CD4-positive, alpha-beta T cell (primary cell): Measurements from ENCODE around the gene OR8G1. TPM values are rescaled to one million over a fixed set of nuclear protein-coding genes. Genes with fewer than 3 reads are reported as not detected.
A peak's percentile ranks its signal among the peaks of the same experiment; 100 is the strongest.

Experiments used
- ATAC-seq: fragments of 200-7000 bp; cut with Tn5 transposase; one replicate; pipeline ENCODE4 v1.10.0; 2022; ENCODE audit warnings: mild to moderate bottlenecking; ENCODE audit not compliant: poor library complexity
- CTCF ChIA-PET: fragments of 350-600 bp; sonication (Branson Sonifier 250); formaldehyde crosslinking; loops from one replicate; lab custom pipeline; 2021; ENCODE audit warnings: antibody characterized with exemption, inconsistent platforms; lab: Charles Lee
- POLR2A ChIA-PET: fragments of 350-600 bp; sonication (Branson Sonifier 250); formaldehyde crosslinking; loops from one replicate; lab custom pipeline; 2021; ENCODE audit warnings: antibody characterized with exemption, inconsistent platforms; lab: Charles Lee
- DNase-seq, 14 experiments: peaks; one replicate each; pipeline ENCODE4 v3.0.0-alpha.2; 2013 to 2020; ENCODE audit warnings: mixed read lengths in 2 of 14
- H3K27ac ChIP-seq, 2 donors: one replicate each; pipeline versions ENCODE4 v1.5.1 to v1.7.0; 2013; ENCODE audit warnings: low read length in 2 of 2, low read depth in 1 of 2, mild to moderate bottlenecking in 1 of 2
- H3K27me3 ChIP-seq, 2 experiments: 1 replicate in 1 of 2; 2 replicates in 1 of 2; pipeline versions ENCODE4 v1.6.1 to v1.7.0; 2013; ENCODE audit warnings: low read length in 2 of 2, control low read depth in 1 of 2, mild to moderate bottlenecking in 1 of 2, moderate library complexity in 1 of 2; ENCODE audit not compliant: insufficient read depth in 2 of 2, control insufficient read depth in 1 of 2
- H3K36me3 ChIP-seq: one replicate; pipeline ENCODE4 v1.6.1; 2013; ENCODE audit warnings: low read length, control low read depth; ENCODE audit not compliant: insufficient read depth
- H3K4me1 ChIP-seq: one replicate; pipeline ENCODE4 v1.6.1; 2013; ENCODE audit warnings: low read length, control low read depth; ENCODE audit not compliant: insufficient read depth
- H3K4me3 ChIP-seq: one replicate; pipeline ENCODE4 v1.5.1; 2013; ENCODE audit warnings: mild to moderate bottlenecking, low read length, moderate library complexity
- H3K9me3 ChIP-seq, 2 experiments: 1 replicate in 1 of 2; 2 replicates in 1 of 2; pipeline versions ENCODE4 v1.6.1 to v1.7.0; 2013; ENCODE audit warnings: low read length in 2 of 2, mild to moderate bottlenecking in 2 of 2, control low read depth in 1 of 2, moderate library complexity in 1 of 2; ENCODE audit not compliant: control insufficient read depth in 1 of 2, insufficient read depth in 1 of 2
- H3K27ac Mint-ChIP-seq: one replicate; pipeline ENCODE4 v1.8.0; 2020; ENCODE audit warnings: mixed read lengths
- H3K27me3 Mint-ChIP-seq: one replicate; pipeline ENCODE4 v1.8.0; 2021; ENCODE audit warnings: mixed read lengths
- H3K36me3 Mint-ChIP-seq: one replicate; pipeline ENCODE4 v1.8.0; 2021; ENCODE audit warnings: low read depth, mixed read lengths
- H3K4me1 Mint-ChIP-seq: one replicate; pipeline ENCODE4 v1.8.0; 2021; ENCODE audit warnings: low read depth, mixed read lengths
- H3K4me3 Mint-ChIP-seq: one replicate; pipeline ENCODE4 v1.8.0; 2020; ENCODE audit warnings: mild to moderate bottlenecking, mixed read lengths
- H3K9me3 Mint-ChIP-seq: one replicate; pipeline ENCODE4 v1.8.0; 2020; ENCODE audit warnings: mixed read lengths
- CTCF ChIP-seq: fragments of 200-600 bp; IDR thresholded peaks from one replicate; pipeline ENCODE4 v1.8.0; 2022; ENCODE audit warnings: antibody characterized with exemption, mild to moderate bottlenecking
- intact Hi-C, 2 experiments: fragments of 100-400 bp; cut with DNase I in 1 of 2; cut with micrococcal nuclease in 1 of 2; formaldehyde crosslinking; loops; one replicate each; pipeline versions ENCODE4 v1.15.1 to v1.9.0; 2023 to 2025; cut with DNase I, micrococcal nuclease
- total RNA-seq, 174 experiments: library from RNA in 2 of 174; stranded (reverse) in 2 of 174; gene quantifications; one replicate each; pipeline ENCODE4 v1.2.3 and lab custom pipeline; 2021 to 2026

Gene OR8G1
- total RNA-seq, 2 experiments from 2014 or later = not detected

GRCh38 chr11:124276081-124276480 is 35.2 kb downstream of the OR8G1 start:
- Mint-ChIP-seq H3K4me1 (no peaks in the 10 kb centered on the region), H3K27me3 (peaks cover 1% of the 10 kb centered on the region), H3K9me3 (peaks cover 6% of the 10 kb centered on the region), H3K27ac (no peak overlapping the region), H3K4me3 (no peak overlapping the region), H3K36me3 (no peaks in the 10 kb centered on the region)
- Histone ChIP-seq H3K4me3 (no peak overlapping the region), H3K27me3 (no peaks in the 10 kb centered on the region), H3K9me3 (peaks cover 0 to 9% of the 10 kb centered on the region in 2 experiments), H3K36me3 (no peaks in the 10 kb centered on the region), H3K4me1 (no peaks in the 10 kb centered on the region), H3K27ac (no peak overlapping the region)
- CTCF ChIA-PET = no interaction called here
- DNase-seq (no peak), ATAC-seq (no peak)
- POLR2A ChIA-PET = no interaction called here
- no peak for TF ChIP-seq CTCF
- intact Hi-C loops = no loop called here

DNA sequence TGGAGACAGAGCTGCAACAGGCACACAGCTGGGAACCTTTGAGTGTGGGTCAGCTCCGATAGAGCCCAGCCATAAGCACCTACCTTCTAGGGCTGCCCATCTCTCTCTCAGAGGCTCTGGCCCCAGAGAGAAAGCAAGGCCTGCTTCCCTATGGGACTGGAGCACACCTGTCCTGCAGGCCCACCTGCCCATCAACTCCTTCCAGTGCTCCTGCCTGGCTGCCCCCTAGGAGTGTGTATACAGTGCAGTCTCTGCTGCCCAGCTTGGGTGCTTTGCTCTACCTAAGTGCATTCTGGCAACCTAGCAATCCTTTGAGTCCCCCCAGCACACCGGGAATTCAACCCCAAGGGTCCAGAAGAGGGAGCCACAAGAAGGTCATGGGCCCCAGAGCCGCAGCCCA is 36.3 kb downstream of the OR8G1 start:
- Histone ChIP-seq H3K27ac (no peak overlapping the region), H3K4me3 (no peak overlapping the region), H3K4me1 (no peaks in the 10 kb centered on the region), H3K27me3 (no peaks in the 10 kb centered on the region), H3K9me3 (peaks cover 0 to 9% of the 10 kb centered on the region in 2 experiments), H3K36me3 (no peaks in the 10 kb centered on the region)
- no peaks in the 10 kb centered on the region for H3K36me3 Mint-ChIP-seq
- no peak for ATAC-seq
- peaks cover 6% of the 10 kb centered on the region for H3K9me3 Mint-ChIP-seq
- no peak overlapping the region for H3K4me3 Mint-ChIP-seq
- intact Hi-C loops = no loop called here
- no peak for TF ChIP-seq CTCF
- CTCF ChIA-PET = no interaction called here
- no peak overlapping the region for H3K27ac Mint-ChIP-seq
- no peaks in the 10 kb centered on the region for H3K27me3 Mint-ChIP-seq
- no peaks in the 10 kb centered on the region for H3K4me1 Mint-ChIP-seq
- POLR2A ChIA-PET = no interaction called here
- DNase-seq = peak in 1 of 14 experiments; percentile 6

- Mint-ChIP-seq H3K9me3 (peaks cover 6% of the 10 kb centered on the region), H3K27me3 (no peaks in the 10 kb centered on the region), H3K4me3 (no peak overlapping the region), H3K4me1 (no peaks in the 10 kb centered on the region), H3K27ac (no peak overlapping the region), H3K36me3 (no peaks in the 10 kb centered on the region)
- H3K27me3 ChIP-seq = no peaks in the 10 kb centered on the region
- no peak overlapping the region for H3K4me3 ChIP-seq
- H3K9me3 ChIP-seq = peaks cover 0 to 9% of the 10 kb centered on the region in 2 experiments
- no peak for TF ChIP-seq CTCF
- intact Hi-C loops = no loop called here
- DNase-seq = no peak
- ATAC-seq = no peak
- H3K27ac ChIP-seq = no peak overlapping the region
- ChIA-PET POLR2A (no interaction called here), CTCF (no interaction called here)
- no peaks in the 10 kb centered on the region for H3K36me3 ChIP-seq
- no peaks in the 10 kb centered on the region for H3K4me1 ChIP-seq
These were observed 36.9 kb downstream of the OR8G1 start for GRCh38 chr11:124277804-124278203.
